Activated naive CD8-positive, alpha-beta T cell treated with anti-CD3 and anti-CD28 coated beads, Interleukin-2, amount 50 U/mL, for 16 hours (primary cell): Measurements from ENCODE around the gene COL25A1.

Source experiments
- DNase-seq: peaks from one replicate; pipeline ENCODE4 v3.0.0-alpha.2; 2020; ENCODE audit warnings: low read depth, low spot score

COL25A1 gene

DNA sequence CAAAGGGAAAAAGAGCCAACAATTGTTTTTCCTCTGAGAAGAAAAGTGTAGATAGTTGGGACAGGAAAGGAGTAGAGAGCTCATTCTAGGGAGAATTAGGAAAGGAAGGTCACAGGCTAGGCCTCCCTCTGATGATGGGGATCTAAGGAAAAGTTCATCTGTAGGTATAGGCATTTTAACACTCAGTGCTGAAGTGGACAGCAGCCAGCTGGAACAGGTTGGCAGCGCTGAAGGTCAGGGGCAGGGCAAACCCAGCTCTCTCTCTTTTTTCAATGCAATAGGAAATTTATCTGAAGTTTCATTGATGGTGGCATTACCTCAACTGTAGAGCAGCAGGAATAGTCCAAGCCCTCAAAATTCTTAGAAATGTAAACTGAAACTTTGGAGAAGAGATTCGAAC is 441.1 kb downstream of the COL25A1 start:
- no peak for DNase-seq

DNA sequence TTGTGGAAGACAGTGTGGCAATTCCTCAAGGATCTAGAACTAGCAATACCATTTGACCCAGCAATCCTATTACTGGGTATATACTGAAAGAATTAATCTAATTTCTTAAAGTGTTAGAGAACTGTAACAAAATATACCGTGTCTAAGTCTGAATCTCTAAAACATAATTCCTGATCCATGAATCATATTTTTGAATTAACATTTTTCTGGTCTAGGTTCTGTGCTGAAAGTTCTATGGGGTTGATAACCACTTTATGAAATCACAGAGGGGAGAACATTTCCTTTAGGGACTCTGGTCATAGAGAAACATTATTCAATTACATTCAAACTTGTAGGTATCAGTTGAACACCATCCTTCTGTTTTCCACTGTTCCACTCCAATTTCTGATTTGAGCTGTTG is 447.7 kb downstream of the COL25A1 start:
- DNase-seq: no peak

DNA sequence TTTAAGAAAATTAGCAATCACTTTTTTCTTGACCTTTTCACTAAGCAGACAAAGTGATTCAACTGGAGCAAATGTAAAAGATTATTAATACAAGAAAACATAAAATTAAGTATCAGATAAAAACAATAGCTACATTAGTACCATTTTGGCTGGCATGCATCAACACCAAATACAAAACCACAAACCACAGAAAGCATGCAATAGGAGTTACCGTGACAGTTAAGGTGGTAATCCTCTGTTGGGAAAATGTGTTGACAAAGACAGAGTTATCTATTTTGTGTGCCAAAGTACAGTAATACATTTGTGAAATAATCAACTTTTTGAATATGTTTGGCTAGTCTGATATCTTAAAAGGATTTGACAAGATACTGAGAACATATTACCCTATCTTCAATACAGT is 449.8 kb downstream of the COL25A1 start:
- no peak for DNase-seq

DNA sequence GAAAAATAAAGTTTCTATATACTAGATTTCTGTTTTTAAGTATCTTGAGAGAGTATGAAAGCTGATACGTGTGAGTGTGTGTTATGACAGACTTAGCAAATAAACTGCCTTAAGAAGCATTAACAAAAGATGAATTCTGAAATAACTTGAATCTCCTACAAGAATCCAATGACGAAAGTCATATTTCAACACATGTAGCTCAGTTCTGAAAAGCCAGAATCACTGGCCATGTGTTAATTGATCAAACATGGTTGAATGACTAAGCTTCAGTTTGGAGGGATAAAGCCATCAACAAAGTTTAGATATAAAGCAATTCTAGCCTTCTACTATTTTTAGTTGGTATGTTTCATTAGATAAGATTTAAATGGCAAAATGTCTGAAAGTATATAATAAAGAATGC is 451.1 kb downstream of the COL25A1 start:
- no peak for DNase-seq

DNA sequence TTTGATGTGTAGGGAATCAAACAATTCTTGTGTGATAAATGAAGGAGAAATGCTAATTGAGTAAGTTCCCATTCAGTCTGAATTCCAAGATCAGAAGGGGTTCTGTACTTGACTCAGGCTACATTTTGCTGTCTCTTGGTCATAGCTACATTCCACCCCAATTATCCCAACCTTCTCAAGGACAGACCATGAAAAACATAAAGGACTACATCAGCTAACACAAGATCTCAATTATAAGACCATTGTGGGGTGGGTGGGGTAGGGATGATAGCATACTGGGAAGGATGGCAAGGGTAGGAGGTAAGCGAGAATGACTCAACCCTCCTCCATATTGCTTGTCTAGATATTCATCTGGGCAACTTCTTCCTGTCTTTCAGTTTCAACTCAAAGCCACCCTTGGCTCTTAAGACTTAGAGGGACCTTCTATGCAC is 452.2 kb downstream of the COL25A1 start:
- no peak for DNase-seq

DNA sequence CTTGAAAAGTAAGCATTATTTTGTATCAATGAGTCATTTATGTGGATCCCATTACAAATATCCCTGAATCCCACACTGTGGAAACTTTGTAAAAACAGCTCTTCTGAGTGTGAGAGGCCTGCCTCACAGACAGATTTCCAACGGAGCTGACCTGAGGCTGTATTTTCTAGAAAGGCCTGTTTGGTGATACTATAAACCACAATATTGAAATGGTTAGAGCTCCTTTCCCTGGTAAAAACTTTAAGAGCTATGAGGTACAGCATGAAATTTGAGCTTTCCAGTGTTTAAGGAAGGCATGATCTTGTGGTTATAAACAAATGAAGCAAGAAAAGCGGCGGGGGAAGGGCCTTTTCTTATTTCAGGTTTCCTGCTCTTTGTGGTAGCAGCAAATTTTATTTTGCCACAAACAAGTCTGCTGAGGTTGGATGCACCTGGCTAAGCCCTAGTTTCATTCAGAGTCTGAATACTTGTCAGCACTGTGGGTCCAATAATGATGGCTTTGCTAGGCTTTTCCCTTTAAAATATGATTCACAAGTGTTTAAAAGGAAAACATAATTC is 452.8 kb downstream of the COL25A1 start:
- no peak for DNase-seq

DNA sequence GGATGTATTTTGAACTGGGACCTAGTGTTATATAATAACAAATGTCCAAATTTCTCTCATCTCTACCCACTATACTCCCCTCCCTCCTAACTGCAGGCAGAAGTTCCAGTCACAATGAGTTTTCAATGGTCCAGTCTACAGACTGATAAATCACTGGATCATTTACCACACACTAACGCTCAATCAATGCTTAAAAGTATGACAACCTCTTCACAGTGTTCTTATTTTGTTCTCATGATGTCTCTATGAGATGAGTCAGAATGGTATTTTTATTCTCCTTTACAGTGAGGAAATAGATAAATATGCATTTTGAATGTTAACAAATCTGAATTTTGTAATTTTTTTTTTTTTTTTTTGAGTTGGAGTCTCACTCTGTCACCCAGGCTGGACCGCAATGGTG is 455.9 kb downstream of the COL25A1 start:
- no peak for DNase-seq

DNA sequence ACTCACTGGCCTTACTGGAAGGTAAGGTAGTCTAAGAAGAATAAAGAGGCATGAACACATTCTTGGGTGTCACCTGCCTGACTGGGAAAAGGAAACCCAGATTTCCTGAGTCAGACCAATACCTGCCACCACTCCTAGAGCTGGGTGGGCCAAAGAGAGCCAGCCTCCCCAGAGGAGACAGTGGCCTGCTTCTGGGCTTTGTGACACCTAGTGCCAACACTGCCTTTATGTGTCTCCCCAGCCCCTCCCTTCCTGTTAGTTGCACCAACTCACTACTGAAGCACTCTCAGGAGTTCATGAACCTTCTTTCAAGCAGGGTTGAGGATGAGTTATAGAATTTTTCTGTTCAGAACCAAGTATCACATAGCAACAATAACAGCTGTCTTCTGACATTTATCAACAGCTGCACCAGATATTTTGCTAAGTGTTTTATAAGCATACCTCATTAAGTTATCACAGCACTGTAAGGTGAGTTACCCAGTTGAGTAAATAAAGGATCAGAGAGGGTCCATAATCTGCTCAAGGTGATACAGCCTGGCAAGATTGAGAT is 462.0 kb downstream of the COL25A1 start:
- no peak for DNase-seq

DNA sequence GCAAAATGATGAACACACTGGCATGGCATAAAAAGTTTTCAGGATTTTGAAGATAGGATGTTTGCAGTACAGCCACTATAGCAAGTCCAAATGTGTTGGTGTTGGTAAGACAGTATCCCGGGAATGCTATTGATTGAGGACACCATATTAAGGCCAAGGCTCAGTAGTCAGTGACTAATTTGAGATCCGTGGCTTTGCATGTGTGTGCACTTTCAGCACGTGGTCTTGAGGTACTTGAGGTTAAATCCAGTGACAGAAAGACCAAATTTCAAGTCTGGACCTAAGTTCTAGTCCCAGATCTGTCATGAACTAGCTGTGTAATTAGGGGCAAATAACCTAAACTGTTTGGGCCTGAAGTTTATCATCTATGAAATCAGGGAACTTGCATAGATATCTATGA is 463.1 kb downstream of the COL25A1 start:
- no peak for DNase-seq

DNA sequence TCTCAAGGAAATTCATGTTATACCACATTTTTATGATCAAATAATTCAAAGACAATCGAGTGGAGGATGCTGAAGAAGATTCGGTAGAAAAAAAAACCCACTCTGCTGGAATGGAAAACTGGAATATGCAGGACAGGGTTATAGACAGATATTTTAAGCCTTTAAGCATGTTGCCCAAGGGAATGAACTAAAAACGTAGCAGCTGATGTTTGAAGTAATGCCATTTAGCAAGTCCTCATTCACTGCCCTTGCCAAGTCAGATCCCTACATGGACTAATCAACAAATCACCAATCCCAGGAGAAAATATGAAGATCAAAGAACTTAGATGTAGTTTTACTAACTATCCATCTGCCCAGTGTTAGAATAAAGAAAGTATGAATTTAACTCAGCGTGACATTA is 464.0 kb downstream of the COL25A1 start:
- no peak for DNase-seq

DNA sequence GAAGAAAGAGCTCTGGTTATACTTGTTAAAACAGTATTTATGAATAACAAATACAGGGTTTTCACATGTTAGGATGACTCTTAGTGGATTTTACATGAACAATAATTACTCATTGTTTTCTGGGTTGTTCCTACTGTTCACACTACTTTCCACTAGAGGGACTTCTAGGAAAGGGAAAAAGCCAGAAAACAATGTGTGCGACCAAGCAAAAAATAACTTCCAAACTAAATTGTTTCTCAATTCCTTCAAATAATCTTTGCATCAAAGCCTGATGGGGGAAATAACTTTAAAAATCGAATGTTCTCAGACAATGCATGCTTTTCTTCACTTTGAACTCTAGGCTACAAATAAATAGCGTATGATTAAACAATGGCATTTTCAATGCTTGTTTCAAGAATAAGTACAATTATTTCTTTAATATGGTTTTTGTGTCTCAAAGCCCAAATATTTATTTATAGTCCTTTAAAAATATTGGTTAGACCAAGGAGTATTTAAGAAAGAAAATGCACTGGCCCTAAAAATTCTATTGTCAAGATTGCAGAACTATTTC is 467.5 kb downstream of the COL25A1 start:
- DNase-seq: no peak

DNA sequence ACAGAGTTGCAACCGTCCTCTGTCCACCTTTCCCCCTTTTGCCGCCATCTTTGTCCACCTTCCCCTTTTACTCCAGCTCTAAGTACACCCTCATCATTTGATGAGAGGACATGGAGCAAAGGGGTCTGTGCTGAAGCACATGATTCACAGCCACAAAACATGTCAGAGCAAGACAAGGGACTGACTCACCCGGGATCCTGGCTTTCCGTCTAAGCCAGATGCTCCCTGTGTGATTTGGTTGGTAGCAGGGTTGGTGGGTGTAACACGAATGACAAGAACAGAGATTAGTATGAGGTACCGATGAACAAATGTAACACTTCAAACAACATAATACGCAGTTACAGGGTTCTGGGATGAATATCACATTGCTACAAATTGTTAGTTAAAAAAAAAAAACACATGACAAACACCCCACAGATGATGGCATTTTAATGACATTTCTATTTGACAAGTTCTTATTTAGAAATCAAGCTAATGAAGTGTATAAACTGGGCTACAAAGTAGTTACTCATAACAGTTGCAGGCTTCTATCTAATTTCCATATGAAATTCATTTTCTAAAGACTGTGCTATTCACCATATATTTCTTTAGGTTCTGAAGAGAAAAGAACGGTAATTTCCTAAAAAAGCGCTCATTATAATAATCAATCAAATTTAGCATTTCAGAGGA is 468.2 kb downstream of the COL25A1 start:
- no peak for DNase-seq

DNA sequence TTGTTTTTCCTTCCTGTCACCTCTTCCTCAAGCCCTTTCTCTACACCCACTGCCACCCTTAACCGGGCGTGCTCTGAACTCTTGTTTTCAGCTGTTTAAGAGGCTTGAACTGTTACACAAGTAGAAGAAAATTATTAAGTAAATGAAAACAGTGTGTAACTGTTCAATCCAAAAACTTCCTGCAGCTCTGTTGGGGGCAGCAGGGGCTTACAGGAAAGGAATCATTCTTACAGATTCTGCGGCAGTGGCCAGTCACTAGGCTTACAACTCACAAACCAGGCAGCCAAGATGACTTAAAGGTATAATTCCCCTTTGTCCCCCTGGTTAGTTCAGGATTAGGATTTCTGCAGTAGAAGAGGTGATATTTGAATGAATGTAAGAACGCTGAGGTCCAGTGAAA is 469.4 kb downstream of the COL25A1 start:
- DNase-seq: no peak

DNA sequence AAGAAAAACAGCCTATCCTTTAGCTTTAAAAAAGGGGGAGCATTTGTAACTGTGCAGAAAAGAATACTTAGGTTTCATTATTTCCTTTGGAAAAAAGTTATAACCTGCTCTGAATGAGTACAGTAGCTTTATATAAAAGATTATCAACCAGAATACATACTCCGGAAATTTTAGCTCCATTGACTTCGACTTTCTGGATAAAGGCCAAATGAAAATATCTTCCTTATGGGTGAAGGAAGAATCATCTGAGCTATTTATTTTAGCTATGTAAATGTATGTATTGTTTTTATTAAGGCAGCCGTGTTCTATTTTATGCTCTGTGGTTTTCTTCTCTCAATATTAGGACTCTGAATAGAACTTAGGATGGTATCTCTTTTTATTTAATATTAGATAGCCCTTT is 470.6 kb downstream of the COL25A1 start:
- DNase-seq: no peak

DNA sequence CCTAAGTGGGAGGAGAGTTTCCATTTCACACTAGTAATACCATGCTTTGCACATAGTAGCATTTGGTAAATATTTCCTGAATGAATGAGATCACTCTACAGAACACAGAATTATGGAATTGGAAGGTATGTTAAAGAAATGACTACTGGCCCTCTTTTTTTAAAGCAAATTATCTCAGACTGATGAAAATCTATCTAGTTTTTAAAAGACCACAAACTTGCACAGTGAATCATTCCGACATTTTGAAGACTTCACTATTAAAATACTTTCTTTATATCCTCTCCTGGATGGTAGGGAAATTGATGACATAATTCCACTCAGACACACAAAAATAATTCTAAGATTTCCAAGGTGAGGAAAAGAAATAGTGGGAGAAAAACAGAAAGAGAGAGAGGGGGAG is 471.2 kb downstream of the COL25A1 start:
- no peak for DNase-seq

DNA sequence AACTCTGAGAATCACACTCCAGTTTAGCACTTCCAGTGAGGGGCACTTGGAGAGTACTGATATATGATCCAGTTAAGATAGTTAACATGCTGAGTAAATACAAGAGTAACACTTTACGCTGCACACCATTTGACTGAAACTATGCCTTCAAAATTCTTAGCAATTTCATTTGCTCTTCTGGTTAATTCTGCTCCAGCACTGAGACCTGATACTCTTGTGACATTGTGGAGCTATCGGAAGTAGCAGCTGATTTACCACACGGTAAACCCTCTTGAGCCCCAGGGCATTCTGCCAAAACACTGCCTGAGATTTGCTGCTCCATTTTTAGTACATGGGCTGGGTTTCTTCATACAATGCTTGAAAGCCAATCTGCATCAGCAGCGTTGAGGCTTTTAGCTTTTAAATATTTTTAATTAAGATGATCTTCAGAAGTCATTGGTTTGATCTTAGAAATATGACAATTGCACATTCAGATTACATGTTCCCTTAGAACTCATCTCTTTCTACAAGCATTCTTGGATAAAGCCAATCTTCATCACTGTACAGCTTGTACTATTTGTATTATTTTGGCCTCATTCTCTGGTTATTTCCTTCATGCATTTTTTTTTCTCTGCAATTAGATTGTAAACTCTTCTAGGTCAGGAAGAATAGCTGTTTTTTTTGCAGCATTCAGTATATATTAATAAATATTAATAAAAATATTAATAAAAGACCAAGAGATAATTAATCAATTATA is 471.8 kb downstream of the COL25A1 start:
- DNase-seq: no peak

DNA sequence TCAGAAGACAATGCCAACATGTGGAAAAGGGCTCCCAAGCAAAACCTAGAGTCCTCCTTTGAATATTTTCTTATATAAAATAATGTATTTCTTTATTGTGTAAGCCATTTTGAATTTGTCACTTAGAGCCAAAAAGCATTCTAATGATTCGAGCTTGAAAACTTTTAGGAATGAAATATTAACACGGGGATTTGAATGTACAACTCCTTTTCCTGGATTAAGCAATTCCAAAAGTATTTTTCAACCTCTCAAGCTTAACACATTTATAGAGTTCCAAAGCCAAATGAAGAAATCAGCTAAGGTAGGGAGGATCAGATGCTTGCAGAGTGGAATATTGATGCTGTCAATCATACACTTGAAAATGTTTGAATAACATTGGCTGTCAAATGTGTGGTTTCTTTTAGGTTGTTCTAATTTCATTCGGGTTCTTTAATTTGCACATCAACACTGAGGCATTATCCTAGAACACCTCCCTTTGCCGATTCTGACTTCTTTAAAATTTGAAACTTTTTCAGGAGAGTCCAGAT is 472.4 kb downstream of the COL25A1 start:
- no peak for DNase-seq

DNA sequence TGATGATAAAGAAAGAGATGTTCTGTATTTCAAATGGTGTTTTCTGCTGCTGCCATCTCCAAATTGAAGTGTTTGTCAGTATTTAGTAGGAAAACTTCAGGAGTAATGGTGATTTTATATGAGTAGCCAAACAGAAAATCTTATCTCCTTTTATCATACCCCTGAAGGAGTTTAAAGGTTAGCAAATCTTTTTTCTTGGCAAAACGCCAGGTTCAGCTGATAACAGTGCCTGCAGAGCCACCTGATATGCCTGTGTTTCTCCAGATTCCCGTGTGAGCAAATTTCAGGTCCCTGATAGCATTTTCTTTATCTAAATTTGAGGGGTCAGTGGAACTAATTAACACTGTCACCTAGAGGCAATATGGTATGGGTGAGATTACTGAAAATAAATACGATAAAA is 473.8 kb downstream of the COL25A1 start:
- no peak for DNase-seq

DNA sequence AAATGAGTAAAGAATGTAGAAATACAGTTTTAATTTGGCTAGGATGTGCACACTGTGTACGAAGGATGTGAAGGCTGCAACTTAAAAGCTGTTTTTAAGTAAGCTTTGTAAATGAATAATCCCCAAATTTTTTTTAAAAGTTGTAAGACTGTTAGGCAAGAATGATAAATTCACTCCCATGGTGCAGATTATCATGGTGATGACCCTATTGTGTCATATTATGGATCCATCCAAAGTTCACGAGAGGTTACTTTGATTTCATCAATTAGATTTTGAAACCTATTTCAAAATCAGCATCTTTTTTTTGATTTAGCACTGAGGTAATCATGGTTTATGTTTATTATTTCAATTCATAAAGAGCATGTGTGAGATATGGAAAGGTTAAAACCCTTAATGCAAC is 476.7 kb downstream of the COL25A1 start:
- no peak for DNase-seq

DNA sequence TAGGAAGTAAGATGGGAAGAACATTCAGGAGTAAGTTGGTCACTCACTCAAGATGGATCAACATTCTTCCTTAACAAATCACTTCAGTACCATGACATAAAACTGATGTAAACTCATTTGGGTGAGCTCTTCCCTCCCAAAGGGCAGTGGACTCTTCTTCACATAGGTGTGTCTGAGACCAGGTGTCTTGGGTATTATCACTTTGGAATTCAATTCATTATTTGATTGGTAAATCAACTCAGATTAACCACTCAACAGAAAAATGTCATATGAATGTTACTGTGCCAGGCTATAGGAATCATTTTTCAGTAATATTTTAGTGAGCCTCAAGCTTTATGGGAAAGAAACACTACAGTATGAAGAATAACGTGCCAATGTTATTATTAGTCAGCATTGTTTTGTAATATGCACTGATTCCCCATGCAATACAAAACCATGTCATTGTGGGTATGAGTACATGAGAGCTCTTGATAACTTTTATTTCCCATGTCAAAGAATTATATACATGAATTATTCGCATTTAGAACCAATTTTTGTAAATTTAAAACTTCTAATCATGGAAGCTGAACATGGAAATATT is 481.0 kb downstream of the COL25A1 start:
- DNase-seq: no peak

DNA sequence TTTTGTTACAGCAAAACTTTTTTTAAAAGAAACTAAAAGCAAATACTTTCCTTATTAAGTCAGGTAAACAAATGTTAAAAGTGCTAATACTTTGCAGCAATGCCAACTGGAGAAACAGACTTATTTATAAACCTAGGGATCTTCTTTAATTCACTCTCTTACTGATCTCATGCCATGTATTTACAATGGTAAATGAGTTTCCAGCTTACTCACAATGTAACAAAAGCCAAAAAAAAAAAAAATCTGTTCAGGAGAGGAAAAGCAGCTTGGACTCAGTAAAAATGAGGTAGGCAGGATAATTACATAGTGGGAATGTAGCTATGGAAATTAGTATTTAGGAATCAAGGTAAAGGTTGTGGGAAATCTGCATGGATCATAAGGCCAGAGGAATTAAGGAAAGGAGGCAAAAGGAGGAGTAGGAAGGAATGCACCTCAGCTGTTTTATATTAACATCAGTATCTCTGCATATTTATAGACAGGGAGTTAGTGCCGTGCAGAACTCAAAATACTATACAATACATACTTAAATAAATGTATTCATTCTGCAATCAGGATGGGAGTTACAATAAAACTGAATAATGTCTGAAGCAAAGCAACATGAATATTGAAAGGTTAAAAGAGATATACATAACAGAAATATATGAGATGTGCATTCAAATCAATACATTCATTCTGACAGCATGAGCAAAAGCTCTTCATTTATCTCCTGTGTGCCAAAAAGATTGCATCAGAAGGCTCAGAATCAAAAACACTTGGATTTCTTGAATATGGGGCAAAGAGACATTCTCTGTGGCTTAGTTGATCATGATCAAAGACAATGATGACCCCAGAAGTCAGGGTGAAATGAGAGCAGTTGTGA is 481.7 kb downstream of the COL25A1 start:
- DNase-seq: no peak
